Measurements from ENCODE around the gene CCDC170.
"Not testable (repeated sequence)": the region's sequence is repeated elsewhere in the genome, so short reads cannot be mapped to it uniquely, and the experiment has no call there.

Gene CCDC170

GRCh38 chr6:151494235-151494935 lies 568 bp downstream of the CCDC170 start:
- DNase-seq, result no peak

DNA sequence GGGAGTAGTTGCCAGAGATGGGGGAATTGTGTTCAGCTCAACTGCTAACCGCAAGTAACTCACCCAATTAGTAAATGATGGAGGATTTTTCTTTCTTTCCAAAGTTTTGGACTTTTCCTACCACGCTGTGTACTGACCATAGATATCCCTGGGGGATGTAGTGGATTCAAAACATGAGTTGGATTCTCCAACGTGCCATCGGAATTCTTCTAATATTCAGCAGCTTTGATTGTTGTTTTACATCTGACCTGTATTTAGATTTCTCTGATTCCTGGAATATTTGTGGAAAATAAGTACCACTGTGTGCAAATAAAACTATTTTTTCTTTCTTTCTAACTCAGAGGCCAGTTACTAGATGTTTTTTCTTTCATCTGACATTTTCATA lies 1.1 kb downstream of the CCDC170 start:
- DNase-seq, result no peak

DNA sequence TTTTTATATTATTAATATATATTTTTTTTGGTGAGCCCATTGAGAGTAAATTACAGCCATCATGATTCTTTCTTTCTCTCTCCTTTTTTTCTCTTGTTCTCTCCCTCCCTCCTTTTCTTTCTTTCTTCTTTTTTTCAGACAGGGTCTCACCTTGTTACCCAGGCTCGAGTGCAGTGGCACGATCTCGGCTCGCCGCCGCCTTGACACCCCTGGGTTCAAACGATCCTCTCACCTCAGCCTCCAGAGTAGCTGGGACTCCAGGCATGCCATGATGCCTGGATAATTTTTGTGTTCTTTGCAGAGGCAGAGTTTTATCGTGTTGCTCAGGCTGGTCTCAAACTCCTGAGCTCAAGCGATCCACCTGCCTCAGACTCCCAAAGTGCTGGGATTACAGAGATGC lies 1.6 kb downstream of the CCDC170 start:
- DNase-seq, result no peak

- no peak for DNase-seq
Observed at GRCh38 chr6:151497905-151498304, 4.1 kb downstream of the CCDC170 start.

- DNase-seq, result no peak
Observed at GRCh38 chr6:151498327-151498726, 4.5 kb downstream of the CCDC170 start.

DNA sequence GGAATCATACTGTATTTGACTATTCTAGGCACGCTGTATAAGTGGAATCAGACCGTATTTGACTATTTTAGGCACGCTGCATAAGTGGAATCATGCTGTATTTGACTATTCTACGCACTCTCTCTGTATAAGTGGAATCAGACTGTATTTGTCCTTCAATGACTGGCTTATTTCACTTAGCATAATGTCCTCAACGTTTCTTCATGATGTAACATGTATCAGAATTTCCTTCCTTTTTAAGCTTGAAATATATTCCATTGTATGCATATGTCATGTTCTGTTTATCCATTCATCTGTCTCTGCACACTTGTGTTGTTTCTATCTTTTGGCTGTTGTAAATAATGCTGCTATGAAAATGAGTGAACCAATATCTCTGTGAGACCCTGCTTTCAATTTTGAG lies 5.7 kb downstream of the CCDC170 start:
- DNase-seq, result no peak

DNA sequence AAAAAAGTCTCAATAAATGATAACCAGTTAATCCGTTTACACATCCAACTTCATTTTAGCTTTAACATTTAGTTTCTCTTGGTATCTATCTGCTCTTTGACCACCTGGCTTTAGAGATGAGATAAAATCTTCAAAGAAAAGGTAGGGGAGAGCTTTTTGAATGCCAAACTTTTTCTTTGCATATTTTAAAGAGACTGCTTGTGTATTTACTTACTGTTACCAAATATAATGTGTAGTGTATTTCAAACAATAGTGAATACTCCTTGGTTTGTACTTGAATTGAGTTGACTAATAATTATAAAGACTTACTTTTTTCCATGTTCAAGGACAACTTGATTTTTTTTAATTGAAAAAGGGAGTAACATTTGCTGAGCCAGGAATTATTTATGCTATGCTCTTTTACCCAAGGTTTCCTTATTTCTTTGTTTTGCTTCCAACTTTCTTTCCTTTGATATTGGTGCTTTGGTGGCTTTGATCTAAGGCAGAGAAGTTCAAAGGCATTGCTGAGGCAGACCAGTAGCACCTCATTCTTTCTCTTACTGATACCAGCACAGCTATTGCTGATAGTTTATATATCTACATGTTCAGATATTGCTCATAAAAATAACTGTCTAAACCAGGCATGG lies 7.8 kb downstream of the CCDC170 start:
- DNase-seq, result no peak

DNA sequence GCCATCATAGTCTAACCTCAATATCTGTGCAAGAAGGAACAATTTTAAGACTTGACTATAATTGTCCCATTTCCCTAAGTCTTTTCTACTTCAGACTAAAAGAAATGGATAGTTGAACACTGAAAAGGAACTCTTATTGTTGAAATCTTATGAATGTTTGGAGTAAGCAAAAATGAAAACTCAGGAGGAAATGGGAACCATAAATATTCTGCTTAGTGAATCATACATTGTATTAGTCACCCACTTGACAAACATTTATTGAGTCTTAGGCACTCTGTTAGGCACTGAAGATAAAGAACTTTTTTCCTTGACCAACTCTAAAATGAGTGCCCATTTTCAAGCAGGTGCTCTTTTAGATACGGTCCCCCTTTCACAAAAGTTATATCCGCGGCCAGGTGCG lies 8.7 kb downstream of the CCDC170 start:
- no peak for DNase-seq

DNA sequence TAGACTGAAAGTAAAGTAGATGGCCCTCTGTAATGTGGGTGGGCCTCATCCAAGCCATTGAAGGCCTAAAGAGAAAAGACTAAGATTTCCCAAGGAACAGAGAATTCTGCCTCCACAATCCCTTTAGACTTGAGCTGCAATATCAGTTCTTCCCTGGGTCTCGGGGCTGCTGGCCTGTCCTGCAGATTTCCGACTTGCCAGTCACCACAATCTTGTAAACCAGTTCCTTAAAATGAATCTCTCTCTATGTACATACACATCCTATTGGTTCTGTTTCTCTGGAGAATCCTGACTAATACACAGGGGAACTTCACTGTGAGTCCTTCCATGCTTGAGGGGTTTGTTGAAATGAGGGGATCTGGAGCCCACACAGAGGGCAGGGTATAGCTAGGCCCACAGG lies 12.9 kb downstream of the CCDC170 start:
- no peak for DNase-seq

DNA sequence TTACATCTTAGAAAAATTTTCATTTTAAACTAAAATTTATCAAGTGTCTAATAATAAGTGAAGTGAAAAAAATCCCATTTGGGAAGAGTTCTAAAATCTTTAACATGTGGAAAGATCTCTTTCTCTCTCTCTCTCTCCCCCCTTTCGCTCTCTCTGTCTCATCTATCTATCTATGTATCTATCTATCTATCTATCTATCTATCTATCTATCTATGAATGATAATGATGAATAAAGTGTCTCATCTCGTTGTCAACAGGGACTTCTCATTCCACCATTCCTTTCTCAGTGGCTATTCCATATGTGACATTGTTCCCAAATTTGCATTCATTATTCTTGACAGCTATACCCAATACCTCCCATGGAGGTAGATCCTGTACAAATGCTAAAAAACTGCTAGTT lies 15.2 kb downstream of the CCDC170 start:
- no peak for DNase-seq

DNA sequence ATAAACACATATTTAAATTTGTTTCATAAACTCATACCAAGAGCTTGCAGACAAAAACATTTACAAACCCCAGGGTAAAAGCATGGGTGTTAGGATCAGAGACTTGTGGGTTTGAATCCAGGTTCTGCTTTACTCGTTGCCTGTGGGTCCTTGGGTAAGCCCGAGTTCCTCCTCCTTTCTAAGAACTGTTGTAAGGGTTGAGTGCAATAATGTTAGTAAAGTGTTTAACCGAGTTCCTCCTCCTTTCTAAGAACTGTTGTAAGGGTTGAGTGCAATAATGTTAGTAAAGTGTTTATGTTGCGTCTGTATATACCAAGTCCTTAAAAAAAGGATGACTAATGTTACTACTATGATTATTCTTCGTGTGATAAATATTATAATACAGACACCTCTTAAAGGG lies 18.7 kb downstream of the CCDC170 start:
- no peak for DNase-seq

- no peak for DNase-seq
Observed at GRCh38 chr6:151514000-151514730, 20.3 kb downstream of the CCDC170 start.

DNA sequence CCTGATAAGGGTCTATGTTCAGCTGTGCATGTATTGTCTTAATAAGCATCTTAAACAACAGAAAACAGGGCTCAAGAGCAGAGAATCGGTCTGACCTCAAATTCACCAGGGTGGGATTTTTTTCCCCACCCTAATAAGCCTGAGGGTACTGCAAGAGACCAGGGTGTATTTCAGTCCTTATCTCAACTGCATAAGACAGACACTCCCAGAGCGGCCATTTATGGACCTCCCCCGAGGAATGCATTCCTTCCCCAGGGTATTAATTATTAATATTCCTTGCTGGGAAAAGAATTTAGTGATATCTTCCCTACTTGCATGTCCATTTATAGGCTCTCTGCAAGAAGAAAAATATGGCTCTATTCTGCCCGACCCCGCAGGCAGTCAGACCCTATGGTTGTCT lies 25.2 kb downstream of the CCDC170 start:
- DNase-seq, result not testable (repeated sequence)

DNA sequence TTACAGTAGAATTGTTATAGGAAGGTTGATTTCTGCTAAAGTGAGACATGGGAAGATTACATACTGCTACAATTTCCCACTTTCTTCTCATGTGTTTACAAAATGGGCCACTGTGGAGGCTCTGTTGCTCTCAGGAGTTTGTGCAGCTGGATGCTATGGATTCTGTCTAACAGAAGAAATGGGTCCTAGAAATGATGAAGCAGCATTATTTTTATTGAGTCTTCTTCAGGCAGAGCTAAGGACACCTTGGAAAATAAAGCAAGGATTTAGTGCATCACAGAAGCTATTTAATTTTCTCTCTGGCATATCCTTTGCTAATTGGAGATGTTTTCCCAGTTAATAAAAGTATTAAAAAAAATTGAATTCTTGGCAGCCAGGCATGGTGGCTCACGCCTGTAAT lies 29.2 kb downstream of the CCDC170 start:
- DNase-seq, result no peak

GRCh38 chr6:151524059-151524458 lies 30.2 kb downstream of the CCDC170 start:
- DNase-seq, result no peak

DNA sequence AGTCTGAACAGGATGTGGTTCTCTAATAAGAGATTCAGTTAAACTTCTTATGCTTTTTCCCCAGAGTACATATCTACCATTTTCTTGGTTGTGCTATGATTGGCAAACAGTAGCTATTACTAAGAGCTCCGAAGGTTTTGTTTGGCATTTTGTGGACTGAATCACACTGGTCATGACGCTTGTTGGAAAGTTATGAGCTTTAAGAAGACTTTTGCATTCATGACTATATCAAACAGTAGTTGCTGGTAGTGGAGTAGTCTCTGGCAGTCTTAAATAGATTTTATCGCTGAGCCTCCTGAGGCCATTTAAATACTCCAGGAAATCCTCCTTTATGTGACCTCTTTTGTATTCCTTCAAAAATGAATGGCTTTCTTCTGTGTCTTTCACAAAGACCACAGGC lies 40.8 kb downstream of the CCDC170 start:
- DNase-seq, result no peak

DNA sequence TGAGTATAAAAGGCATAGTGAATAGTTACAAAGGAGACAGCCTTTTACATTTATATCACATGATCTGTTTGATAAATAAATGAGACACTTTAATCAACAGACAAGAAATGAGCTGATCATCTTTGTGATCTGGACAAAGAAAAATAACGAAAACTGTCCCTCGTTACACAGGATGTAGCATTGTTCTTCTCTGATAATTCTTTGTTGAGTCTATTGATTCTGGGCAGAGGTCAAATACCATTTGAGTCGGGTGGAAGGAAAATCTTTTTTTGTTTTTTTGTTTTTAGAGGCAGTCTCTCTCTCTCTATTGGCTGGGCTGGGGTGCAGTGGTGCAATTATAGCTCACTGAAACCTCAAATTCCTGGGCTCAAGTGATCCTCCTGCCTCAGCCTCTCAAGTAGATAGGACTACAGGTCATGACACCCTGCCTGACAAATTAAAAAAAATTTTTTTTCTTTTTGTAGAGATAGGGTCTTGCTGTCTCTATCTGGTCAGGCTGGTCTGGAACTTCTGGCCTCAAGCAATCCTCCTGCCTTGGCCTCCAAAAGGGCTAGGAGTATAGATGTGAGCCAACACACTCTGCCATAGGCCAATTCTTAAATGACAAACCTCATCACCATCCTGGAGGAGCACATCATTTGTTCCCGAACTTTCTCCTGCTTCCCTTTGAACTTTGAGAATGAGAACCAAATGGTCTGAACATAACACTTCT lies 41.8 kb downstream of the CCDC170 start:
- no peak for DNase-seq

DNA sequence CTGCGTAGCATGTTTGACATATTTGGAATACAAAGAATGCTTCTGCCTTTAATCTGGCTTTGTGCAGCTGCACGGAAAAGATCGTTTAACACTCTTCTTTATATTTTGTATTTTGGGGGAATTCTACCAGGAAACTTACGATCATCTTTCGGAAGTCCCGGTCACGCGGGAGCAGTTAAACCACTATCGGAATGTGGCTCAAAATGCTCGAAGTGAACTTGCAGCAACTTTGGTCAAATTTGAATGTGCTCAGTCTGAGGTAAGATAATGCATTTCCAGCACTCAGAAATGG lies 42.3 kb downstream of the CCDC170 start:
- no peak for DNase-seq

GRCh38 chr6:151537556-151537955 lies 43.7 kb downstream of the CCDC170 start:
- DNase-seq, result no peak

DNA sequence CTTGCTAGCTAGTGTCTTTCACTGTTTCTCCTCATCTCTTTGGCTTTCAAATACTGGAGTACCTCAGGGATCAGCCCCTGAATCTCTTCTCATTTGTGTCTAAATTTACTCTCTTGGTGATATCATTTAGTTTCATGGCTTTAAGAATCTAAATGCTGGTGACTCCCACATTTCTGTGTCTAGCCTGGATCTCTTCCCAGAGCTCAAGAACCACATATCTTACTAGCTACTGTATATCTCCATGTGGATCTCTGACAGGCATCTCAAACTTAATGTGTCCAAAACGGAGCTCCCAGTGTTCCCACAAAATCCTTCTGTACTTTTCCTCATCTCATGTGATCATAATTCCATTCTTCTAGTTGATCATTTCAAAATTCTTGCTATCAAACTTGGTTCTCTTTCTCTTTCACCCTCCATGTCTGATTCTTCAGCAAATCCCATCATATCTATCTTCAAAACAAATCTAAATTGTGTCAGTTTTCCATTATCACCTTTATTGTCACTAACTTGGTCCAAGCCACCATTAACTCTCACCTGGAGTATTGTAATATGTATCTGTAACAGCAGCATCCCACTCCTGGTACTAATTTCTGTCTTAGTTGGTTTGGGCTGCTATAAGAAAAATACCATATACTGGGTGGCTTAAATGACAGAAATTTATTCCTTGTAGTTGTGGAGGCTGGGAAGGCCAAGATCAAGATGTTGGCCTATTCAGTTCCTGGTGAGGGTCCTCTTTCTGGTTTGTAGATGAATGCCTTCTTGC lies 45.9 kb downstream of the CCDC170 start:
- no peak for DNase-seq

GRCh38 chr6:151544453-151544852 lies 50.6 kb downstream of the CCDC170 start:
- DNase-seq, result no peak

- not testable (repeated sequence) for DNase-seq
Observed at GRCh38 chr6:151544884-151545283, 51.1 kb downstream of the CCDC170 start.

Measured in NCI-H1417 treated with DMSO at 0.1 percent for 48 hours (cell line).